DMS 273 (cell line): ENCODE data around the gene TRPM5.
A peak's percentile ranks its signal among the peaks of the same experiment; 100 is the strongest.

ENCODE experiments used
- DNase-seq: peaks from one replicate; lab custom pipeline; 2025; ENCODE audit not compliant: unreplicated experiment; lab: John Stamatoyannopoulos, UW

TRPM5 gene

GRCh38 chr11:2409126-2409525, 35.2 kb downstream of the TRPM5 start:
- no peak for DNase-seq

GRCh38 chr11:2408671-2409070, 35.6 kb downstream of the TRPM5 start:
- no peak for DNase-seq

- no peak for DNase-seq
These were observed 37.4 kb downstream of the TRPM5 start for GRCh38 chr11:2406878-2407410.

GRCh38 chr11:2406451-2406850, 37.9 kb downstream of the TRPM5 start:
- no peak for DNase-seq

GRCh38 chr11:2404735-2405196, 39.5 kb downstream of the TRPM5 start:
- no peak for DNase-seq

- no peak for DNase-seq
These were observed 41.2 kb downstream of the TRPM5 start for GRCh38 chr11:2402890-2403645.

GRCh38 chr11:2402106-2402505, 42.2 kb downstream of the TRPM5 start:
- DNase-seq = no peak

GRCh38 chr11:2401436-2401984, 42.8 kb downstream of the TRPM5 start:
- DNase-seq = peak; percentile 25

GRCh38 chr11:2400762-2401435, 43.4 kb downstream of the TRPM5 start:
- DNase-seq = no peak

- peak; percentile 99 for DNase-seq
These were observed 44.1 kb downstream of the TRPM5 start, which contains the start of gene TSSC4 for GRCh38 chr11:2400069-2400761. Gene TSSC4, plus strand, starts transcription at chr11:2400750. Its CDS starts 1,884 bp downstream, at chr11:2402634.

- peak; percentile 46 for DNase-seq
These were observed 44.7 kb downstream of the TRPM5 start for GRCh38 chr11:2399488-2400068.

GRCh38 chr11:2398664-2399355, 45.5 kb downstream of the TRPM5 start:
- DNase-seq = peak; percentile 37

GRCh38 chr11:2397005-2397404, 47.3 kb downstream of the TRPM5 start:
- DNase-seq = no peak

GRCh38 chr11:2396471-2396870, 47.8 kb downstream of the TRPM5 start:
- no peak for DNase-seq

GRCh38 chr11:2395856-2396255, 48.5 kb downstream of the TRPM5 start:
- DNase-seq = no peak

GRCh38 chr11:2395211-2395730, 49.0 kb downstream of the TRPM5 start:
- DNase-seq = no peak

GRCh38 chr11:2394818-2395105, 49.6 kb downstream of the TRPM5 start:
- no peak for DNase-seq
